Skeletal muscle satellite cell (primary cell): Measurements from ENCODE around the gene TPSD1. TPM values are rescaled to one million over a fixed set of nuclear protein-coding genes. Genes with fewer than 3 reads are reported as not detected.
"Not testable (repeated sequence)": the region's sequence is repeated elsewhere in the genome, so short reads cannot be mapped to it uniquely, and the experiment has no call there.

Source experiments
- H3K27me3 ChIP-seq: 2 replicates; pipeline ENCODE4 v1.7.0; 2013; ENCODE audit warnings: low read length; ENCODE audit not compliant: control insufficient read depth, insufficient read depth
- H3K36me3 ChIP-seq: 2 replicates; pipeline ENCODE4 v1.7.0; 2013; ENCODE audit warnings: mild to moderate bottlenecking, control low read depth, low read length; ENCODE audit not compliant: insufficient read depth
- H3K4me1 ChIP-seq: 2 replicates; pipeline ENCODE4 v1.7.0; 2013; ENCODE audit warnings: low read length; ENCODE audit not compliant: control insufficient read depth, insufficient read depth
- H3K4me2 ChIP-seq: 2 replicates; pipeline ENCODE4 v1.7.0; 2013; ENCODE audit warnings: mild to moderate bottlenecking, low read length
- H3K4me3 ChIP-seq: 2 replicates; pipeline ENCODE4 v1.7.0; 2013; ENCODE audit warnings: low read length
- H3K9ac ChIP-seq: 2 replicates; pipeline ENCODE4 v1.7.0; 2013; ENCODE audit warnings: mild to moderate bottlenecking, low read depth, low read length, moderate library complexity
- H3K9me3 ChIP-seq: replicated peaks from 2 replicates; pipeline ENCODE4 v1.7.0; 2013; ENCODE audit warnings: mild to moderate bottlenecking, control low read depth, low read length
- total RNA-seq: library from RNA; depleted of rRNA; stranded (reverse); fragments of >200 nt; gene quantifications from 2 replicates; pipeline ENCODE4 v1.2.3, GENCODE V29; 2012; rRNA removed

Gene TPSD1
- total RNA-seq = not detected in 2 replicates

- H3K9ac ChIP-seq, H3K4me3 ChIP-seq, H3K4me2 ChIP-seq, H3K36me3 ChIP-seq, H3K9me3 ChIP-seq, H3K4me1 ChIP-seq: not testable (repeated sequence)
- peaks cover 17% of the 10 kb centered on the region for H3K27me3 ChIP-seq
Observed at GRCh38 chr16:1255276-1256122, at the start of gene TPSD1. Gene TPSD1 (plus strand): TSS chr16:1256069. CDS start chr16:1256281, 212 bp downstream.

- Histone ChIP-seq H3K9ac (no peak overlapping the region), H3K4me2 (no peak overlapping the region), H3K4me3 (no peak overlapping the region), H3K36me3 (no peaks in the 10 kb centered on the region), H3K9me3 (no peaks in the 10 kb centered on the region), H3K4me1 (no peaks in the 10 kb centered on the region), H3K27me3 (peaks cover 11% of the 10 kb centered on the region)
Observed at GRCh38 chr16:1206326-1206725, 49.5 kb upstream of the TPSD1 start.

- Histone ChIP-seq H3K36me3 (no peaks in the 10 kb centered on the region), H3K27me3 (peaks cover 11% of the 10 kb centered on the region), H3K9ac (no peak overlapping the region), H3K9me3 (no peaks in the 10 kb centered on the region), H3K4me3 (no peak overlapping the region), H3K4me1 (no peaks in the 10 kb centered on the region), H3K4me2 (no peak overlapping the region)
Observed at GRCh38 chr16:1206786-1207185, 49.1 kb upstream of the TPSD1 start.

GRCh38 chr16:1208239-1208830 lies 47.5 kb upstream of the TPSD1 start:
- Histone ChIP-seq H3K9me3 (no peaks in the 10 kb centered on the region), H3K27me3 (peaks cover 11% of the 10 kb centered on the region), H3K36me3 (no peaks in the 10 kb centered on the region), H3K4me3 (no peak overlapping the region), H3K9ac (no peak overlapping the region), H3K4me1 (no peaks in the 10 kb centered on the region), H3K4me2 (no peak overlapping the region)

GRCh38 chr16:1209081-1209480 lies 46.8 kb upstream of the TPSD1 start:
- H3K27me3 ChIP-seq = peaks cover 11% of the 10 kb centered on the region
- no peak overlapping the region for H3K4me2 ChIP-seq
- H3K36me3 ChIP-seq = no peaks in the 10 kb centered on the region
- H3K4me3 ChIP-seq = no peak overlapping the region
- no peak overlapping the region for H3K9ac ChIP-seq
- no peaks in the 10 kb centered on the region for H3K4me1 ChIP-seq
- H3K9me3 ChIP-seq = no peaks in the 10 kb centered on the region

GRCh38 chr16:1210461-1210860 lies 45.4 kb upstream of the TPSD1 start:
- no peaks in the 10 kb centered on the region for H3K9me3 ChIP-seq
- no peaks in the 10 kb centered on the region for H3K36me3 ChIP-seq
- peaks cover 3% of the 10 kb centered on the region for H3K27me3 ChIP-seq
- H3K9ac ChIP-seq = no peak overlapping the region
- no peak overlapping the region for H3K4me3 ChIP-seq
- H3K4me1 ChIP-seq = no peaks in the 10 kb centered on the region
- H3K4me2 ChIP-seq = no peak overlapping the region

GRCh38 chr16:1211451-1212268 lies 44.2 kb upstream of the TPSD1 start:
- H3K4me2 ChIP-seq = no peak overlapping the region
- no peaks in the 10 kb centered on the region for H3K9me3 ChIP-seq
- H3K27me3 ChIP-seq = no peaks in the 10 kb centered on the region
- H3K4me1 ChIP-seq = no peaks in the 10 kb centered on the region
- no peaks in the 10 kb centered on the region for H3K36me3 ChIP-seq
- no peak overlapping the region for H3K9ac ChIP-seq
- H3K4me3 ChIP-seq = no peak overlapping the region

GRCh38 chr16:1212616-1213194 lies 43.2 kb upstream of the TPSD1 start:
- H3K4me1 ChIP-seq = no peaks in the 10 kb centered on the region
- H3K9me3 ChIP-seq = no peaks in the 10 kb centered on the region
- no peak overlapping the region for H3K4me3 ChIP-seq
- H3K4me2 ChIP-seq = no peak overlapping the region
- H3K27me3 ChIP-seq = no peaks in the 10 kb centered on the region
- H3K36me3 ChIP-seq = no peaks in the 10 kb centered on the region
- H3K9ac ChIP-seq = no peak overlapping the region

GRCh38 chr16:1213231-1213630 lies 42.6 kb upstream of the TPSD1 start:
- Histone ChIP-seq H3K36me3 (no peaks in the 10 kb centered on the region), H3K4me1 (no peaks in the 10 kb centered on the region), H3K4me2 (no peak overlapping the region), H3K27me3 (no peaks in the 10 kb centered on the region), H3K9me3 (no peaks in the 10 kb centered on the region), H3K4me3 (no peak overlapping the region), H3K9ac (no peak overlapping the region)

GRCh38 chr16:1213796-1214372 lies 42.0 kb upstream of the TPSD1 start:
- H3K27me3 ChIP-seq = no peaks in the 10 kb centered on the region
- H3K4me3 ChIP-seq = no peak overlapping the region
- H3K9ac ChIP-seq = no peak overlapping the region
- H3K4me1 ChIP-seq = no peaks in the 10 kb centered on the region
- H3K9me3 ChIP-seq = no peaks in the 10 kb centered on the region
- no peak overlapping the region for H3K4me2 ChIP-seq
- H3K36me3 ChIP-seq = no peaks in the 10 kb centered on the region

- no peaks in the 10 kb centered on the region for H3K36me3 ChIP-seq
- no peak overlapping the region for H3K4me2 ChIP-seq
- H3K4me1 ChIP-seq = no peaks in the 10 kb centered on the region
- H3K9ac ChIP-seq = no peak overlapping the region
- H3K9me3 ChIP-seq = no peaks in the 10 kb centered on the region
- H3K27me3 ChIP-seq = no peaks in the 10 kb centered on the region
- no peak overlapping the region for H3K4me3 ChIP-seq
Observed at GRCh38 chr16:1214719-1215118, 41.1 kb upstream of the TPSD1 start.
